Measurements from ENCODE around the gene WAS.
"Not testable (repeated sequence)": the region's sequence is repeated elsewhere in the genome, so short reads cannot be mapped to it uniquely, and the experiment has no call there.

WAS gene

GRCh38 chrX:48688531-48689150 is 5.0 kb downstream of the WAS start:
- H3K4me3 ChIP-seq (replicated peaks; ENCODE audit: low read depth, low read length), result no peak overlapping the region
- TF ChIP-seq CTCF (IDR thresholded peaks at IDR 0.05; ENCODE audit: low read length, missing control alignments), result no peak

GRCh38 chrX:48689208-48689920 is 5.8 kb downstream of the WAS start:
- H3K4me3 ChIP-seq (replicated peaks; ENCODE audit: low read depth, low read length), result no peak overlapping the region
- no peak for DNase-seq (ENCODE audit: low read depth)
- no peak for TF ChIP-seq CTCF (IDR thresholded peaks at IDR 0.05; ENCODE audit: low read length, missing control alignments)

More at GRCh38 chrX:48688531-48689150, 5.0 kb downstream of the WAS start:
- no peak for DNase-seq (ENCODE audit: low read depth)

GRCh38 chrX:48691746-48692145 is 8.1 kb downstream of the WAS start:
- H3K4me3 ChIP-seq (replicated peaks; ENCODE audit: low read depth, low read length); DNase-seq (ENCODE audit: low read depth): not testable (repeated sequence)

GRCh38 chrX:48694776-48695533 is 11.4 kb downstream of the WAS start:
- no peak for DNase-seq (ENCODE audit: low read depth)
- no peak overlapping the region for H3K4me3 ChIP-seq (replicated peaks; ENCODE audit: low read depth, low read length)
- no peak for TF ChIP-seq CTCF (IDR thresholded peaks at IDR 0.05; ENCODE audit: low read length, missing control alignments)

- TF ChIP-seq CTCF (IDR thresholded peaks at IDR 0.05; ENCODE audit: low read length, missing control alignments), result no peak
- DNase-seq (ENCODE audit: low read depth), result no peak
- peak overlapping the region; percentile 63 for H3K4me3 ChIP-seq (replicated peaks; ENCODE audit: low read depth, low read length)
Measured at GRCh38 chrX:48695534-48695896, 11.9 kb downstream of the WAS start.

GRCh38 chrX:48695925-48696300 is 12.3 kb downstream of the WAS start:
- H3K4me3 ChIP-seq (replicated peaks; ENCODE audit: low read depth, low read length), result peak overlapping the region; percentile 63
- TF ChIP-seq CTCF (IDR thresholded peaks at IDR 0.05; ENCODE audit: low read length, missing control alignments), result no peak
- DNase-seq (ENCODE audit: low read depth), result no peak

- peak within 1 kb of the TSS; percentile 63 for H3K4me3 ChIP-seq (replicated peaks; ENCODE audit: low read depth, low read length)
- peak; percentile 87 for DNase-seq (ENCODE audit: low read depth)
- no peak for TF ChIP-seq CTCF (IDR thresholded peaks at IDR 0.05; ENCODE audit: low read length, missing control alignments)
Measured at GRCh38 chrX:48696301-48696908, 12.8 kb downstream of the WAS start, which contains the start of gene SUV39H1. Gene SUV39H1 (plus strand): TSS chrX:48696734. CDS start chrX:48696785, 51 bp downstream.
